ENCODE results near the gene BOD1L1. TPM values are rescaled to one million over a fixed set of nuclear protein-coding genes. Genes with fewer than 3 reads are reported as not detected.
A peak's percentile ranks its signal among the peaks of the same experiment; 100 is the strongest.

BOD1L1 gene
- total and polyA plus RNA-seq, 2 of the 8 experiments (the other 6 are each of a cell fraction or from before 2014, with no cell fraction given), result 6.8 to 39.3 TPM

DNA sequence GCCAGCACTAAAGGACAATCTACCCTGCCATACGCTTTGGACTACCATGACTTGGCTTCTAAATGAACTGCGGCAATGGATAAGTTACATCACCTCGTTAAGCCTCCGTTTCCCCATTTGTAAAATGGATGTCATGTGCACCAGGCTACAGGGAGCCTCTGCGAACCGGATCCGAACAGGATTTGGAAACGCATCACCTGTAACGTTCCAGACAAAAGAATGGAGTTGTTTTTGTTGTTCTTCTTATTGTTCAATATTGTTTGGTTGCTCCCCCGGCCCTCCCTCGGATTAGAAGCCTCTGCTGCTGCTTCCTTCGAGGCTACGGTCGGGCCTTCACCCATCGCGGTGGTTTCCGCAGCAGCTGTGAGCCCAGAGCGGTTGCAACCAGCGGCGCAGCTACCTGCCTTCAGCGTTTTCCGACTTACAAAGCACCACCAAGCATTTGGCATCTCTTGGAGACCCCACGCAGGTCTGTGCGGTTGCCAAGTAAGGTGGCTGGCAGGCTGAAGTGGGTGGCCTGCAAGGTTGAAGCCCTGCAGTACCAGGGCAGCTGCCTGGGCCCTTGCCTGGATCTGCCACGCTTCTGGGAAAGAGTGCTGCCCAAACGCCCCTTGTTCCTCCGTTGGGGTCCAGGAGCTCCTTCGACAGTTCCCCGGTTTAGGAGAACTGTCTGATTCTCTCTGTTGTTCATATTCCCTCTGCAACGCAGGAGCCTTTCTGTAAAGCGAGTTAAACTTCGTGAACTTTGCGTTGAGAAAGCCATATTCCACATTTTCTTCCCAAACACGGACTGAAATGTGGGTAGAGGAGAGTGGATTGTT, 90.3 kb downstream of the BOD1L1 start (continued):
- no peak for TF ChIP-seq POLR2AphosphoS5 (IDR thresholded peaks at IDR 0.05; ENCODE audit: low read depth, low read length)
- no peak for TF ChIP-seq POLR2A (IDR thresholded peaks at IDR 0.05; ENCODE audit: control extremely low read depth in 1 of 2, low read depth in 2 of 2, low read length in 2 of 2)
- no peak for TF ChIP-seq ZNF274 (IDR thresholded peaks at IDR 0.05; ENCODE audit: borderline replicate concordance, extremely low read depth, low read length)
- TF ChIP-seq NANOG (IDR thresholded peaks at IDR 0.05; ENCODE audit: insufficient read depth, low read depth, low read length, poor library complexity, severe bottlenecking), result no peak
- TF ChIP-seq SRF (IDR thresholded peaks at IDR 0.05; ENCODE audit: low read depth, low read length), result no peak
- no peak for TF ChIP-seq E2F6 (IDR thresholded peaks at IDR 0.05)
- peak; percentile 39 for TF ChIP-seq CBX8 (IDR thresholded peaks at IDR 0.05; ENCODE audit: borderline replicate concordance, low read depth, low read length)
- TF ChIP-seq BCL11A (IDR thresholded peaks at IDR 0.05; ENCODE audit: low read depth in 2 of 2, low read length in 2 of 2), result no peak
- no peak for TF ChIP-seq KDM4A (IDR thresholded peaks at IDR 0.05; ENCODE audit: low read depth, low read length, severe bottlenecking)
- TF ChIP-seq BRCA1 (IDR thresholded peaks at IDR 0.05; ENCODE audit: low read depth, low read length), result no peak

Data from H1 (cell line).